AG04449 (cell line): ENCODE measurements around the gene HDGFL2.

Experiments
- CTCF ChIA-PET: fragments of 350-600 bp; formaldehyde crosslinking; extraction: SDS; loops from one replicate; lab custom pipeline; 2021; ENCODE audit warnings: antibody characterized with exemption; lab: Yijun Ruan, JAX
- POLR2A ChIA-PET: fragments of 400-600, 350-600 bp; formaldehyde crosslinking; extraction: SDS; loops from one replicate; lab custom pipeline; 2020; ENCODE audit warnings: antibody characterized with exemption, inconsistent platforms; lab: Yijun Ruan, JAX
- DNase-seq: peaks from one replicate; pipeline ENCODE4 v3.0.0-alpha.2; 2010; ENCODE audit warnings: low read depth, low spot score
- H3K4me3 ChIP-seq: 2 replicates; pipeline ENCODE4 v1.5.1; 2011; ENCODE audit warnings: low read depth, mild to moderate bottlenecking, control low read depth, low read length
- CTCF ChIP-seq: IDR thresholded peaks from one replicate; pipeline ENCODE4 v1.5.1; 2011; ENCODE audit warnings: mild to moderate bottlenecking, moderate library complexity, low read length, control low read depth, inconsistent platforms; ENCODE audit not compliant: insufficient read depth; ENCODE audit errors: missing control alignments

HDGFL2 gene

GRCh38 chr19:4436231-4436630 is 35.9 kb upstream of the HDGFL2 start:
- no peak overlapping the region for H3K4me3 ChIP-seq
- CTCF ChIA-PET = no interaction called here
- TF ChIP-seq CTCF = no peak
- POLR2A ChIA-PET = no interaction called here
- DNase-seq = no peak

- no peak for DNase-seq
- no peak overlapping the region for H3K4me3 ChIP-seq
- ChIA-PET POLR2A (no interaction called here), CTCF (no interaction called here)
- TF ChIP-seq CTCF = no peak
Observed at GRCh38 chr19:4437103-4437502, 35.0 kb upstream of the HDGFL2 start.

GRCh38 chr19:4439243-4439642 is 32.9 kb upstream of the HDGFL2 start:
- no peak for TF ChIP-seq CTCF
- CTCF ChIA-PET = interaction anchor here (1.2 to 1.4 kb wide), 2 partner anchors 26 to 37 kb away, joined by 3 to 4 read pairs; partner anchors contain the start of gene CHAF1A
- no peak overlapping the region for H3K4me3 ChIP-seq
- DNase-seq = no peak
- POLR2A ChIA-PET = no interaction called here

GRCh38 chr19:4441994-4442818 is 29.9 kb upstream of the HDGFL2 start:
- no peak for DNase-seq
- CTCF ChIA-PET = no interaction called here
- POLR2A ChIA-PET = no interaction called here
- TF ChIP-seq CTCF = no peak
- no peak overlapping the region for H3K4me3 ChIP-seq

GRCh38 chr19:4442819-4443146 is 29.3 kb upstream of the HDGFL2 start:
- no peak for TF ChIP-seq CTCF
- ChIA-PET CTCF (no interaction called here), POLR2A (no interaction called here)
- no peak for DNase-seq
- H3K4me3 ChIP-seq = no peak overlapping the region

GRCh38 chr19:4443188-4443587 is 28.9 kb upstream of the HDGFL2 start:
- POLR2A ChIA-PET = interaction anchor here (2.7 kb wide), 1 partner anchor 10 kb away, joined by 7 read pairs; no protein-coding TSS in a partner anchor
- DNase-seq = no peak
- no peak for TF ChIP-seq CTCF
- H3K4me3 ChIP-seq = no peak overlapping the region
- CTCF ChIA-PET = interaction anchor here (1.4 to 1.5 kb wide), 2 partner anchors 10 to 43 kb away, joined by 3 to 4 read pairs; partner anchors contain the start of gene SH3GL1
